GM10266 (cell line): ENCODE results near the gene CES3.
A peak's percentile ranks its signal among the peaks of the same experiment; 100 is the strongest.

Source experiments
- DNase-seq: peaks from one replicate; pipeline ENCODE4 v3.0.0; 2012; ENCODE audit errors: extremely low spot score
- TF ChIP-seq, protein P1 (sequence below): IDR thresholded peaks from 2 replicates; pipeline ENCODE4 v1.5.1; 2012; ENCODE audit warnings: mild to moderate bottlenecking, low read depth; ENCODE audit not compliant: control insufficient read depth, insufficient read depth; ENCODE audit errors: missing control alignments

CES3 gene

DNA sequence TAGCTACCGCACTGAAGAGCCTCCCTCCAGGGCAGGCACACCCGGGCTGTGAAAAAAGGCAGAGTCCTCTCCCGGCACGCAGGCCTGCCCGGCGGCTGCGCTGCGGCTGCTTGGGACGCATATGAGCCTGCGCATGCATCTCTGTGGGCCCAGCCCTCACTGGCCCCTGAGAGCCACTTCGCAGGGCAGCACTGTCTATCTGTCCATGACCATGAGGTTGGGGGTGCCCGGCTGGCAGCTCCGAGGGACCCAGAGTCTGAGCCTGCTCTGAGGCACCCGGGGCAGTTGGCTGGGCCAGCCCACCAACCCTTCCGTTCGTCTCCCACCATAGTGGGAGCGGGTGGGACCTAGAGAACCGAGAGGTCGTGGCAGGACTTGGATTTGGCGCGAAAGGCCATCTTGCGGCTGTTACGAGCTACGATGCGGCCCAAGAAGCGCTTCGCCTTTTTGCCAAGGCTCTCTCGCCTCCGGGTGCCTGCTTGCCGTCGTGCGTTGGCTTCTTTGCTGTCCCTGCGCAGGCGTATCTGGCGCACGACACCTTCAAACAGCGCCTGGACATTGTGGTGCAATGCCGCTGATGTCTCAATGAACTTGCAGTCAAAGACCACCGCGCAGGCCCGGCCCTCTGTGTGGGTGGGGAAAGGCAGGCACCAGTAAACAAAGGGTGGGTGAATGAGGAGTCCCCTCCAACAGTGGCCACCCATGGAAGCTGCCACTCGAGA lies 39.2 kb upstream of the CES3 start:
- DNase-seq, result no peak
- TF ChIP-seq, protein P1, sequence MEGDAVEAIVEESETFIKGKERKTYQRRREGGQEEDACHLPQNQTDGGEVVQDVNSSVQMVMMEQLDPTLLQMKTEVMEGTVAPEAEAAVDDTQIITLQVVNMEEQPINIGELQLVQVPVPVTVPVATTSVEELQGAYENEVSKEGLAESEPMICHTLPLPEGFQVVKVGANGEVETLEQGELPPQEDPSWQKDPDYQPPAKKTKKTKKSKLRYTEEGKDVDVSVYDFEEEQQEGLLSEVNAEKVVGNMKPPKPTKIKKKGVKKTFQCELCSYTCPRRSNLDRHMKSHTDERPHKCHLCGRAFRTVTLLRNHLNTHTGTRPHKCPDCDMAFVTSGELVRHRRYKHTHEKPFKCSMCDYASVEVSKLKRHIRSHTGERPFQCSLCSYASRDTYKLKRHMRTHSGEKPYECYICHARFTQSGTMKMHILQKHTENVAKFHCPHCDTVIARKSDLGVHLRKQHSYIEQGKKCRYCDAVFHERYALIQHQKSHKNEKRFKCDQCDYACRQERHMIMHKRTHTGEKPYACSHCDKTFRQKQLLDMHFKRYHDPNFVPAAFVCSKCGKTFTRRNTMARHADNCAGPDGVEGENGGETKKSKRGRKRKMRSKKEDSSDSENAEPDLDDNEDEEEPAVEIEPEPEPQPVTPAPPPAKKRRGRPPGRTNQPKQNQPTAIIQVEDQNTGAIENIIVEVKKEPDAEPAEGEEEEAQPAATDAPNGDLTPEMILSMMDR, result no peak

DNA sequence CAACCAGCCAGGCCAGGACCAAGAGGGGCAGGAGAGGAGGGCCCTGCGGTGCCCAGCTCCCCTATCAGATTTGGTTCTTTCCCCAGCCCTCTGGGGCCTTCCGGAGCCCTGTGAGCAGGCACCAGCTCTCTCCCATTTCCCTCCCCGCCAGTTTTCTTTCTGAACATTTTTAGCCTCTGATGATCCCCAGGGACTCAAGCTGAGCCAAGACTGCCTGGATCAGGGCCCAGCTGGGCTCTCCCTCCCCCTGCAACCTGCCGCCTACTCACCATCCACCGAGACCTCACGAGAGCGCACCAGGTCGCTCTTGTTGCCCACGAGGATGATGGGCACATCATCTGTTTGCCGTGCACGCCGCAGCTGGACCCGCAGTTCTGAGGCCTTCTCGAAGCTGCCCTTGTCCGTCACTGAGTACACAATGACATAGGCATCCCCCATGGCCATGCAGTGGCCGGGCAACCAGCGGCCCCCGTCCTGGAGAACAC lies 37.8 kb upstream of the CES3 start:
- DNase-seq, result peak; percentile 37
- TF ChIP-seq, protein P1, result no peak

DNA sequence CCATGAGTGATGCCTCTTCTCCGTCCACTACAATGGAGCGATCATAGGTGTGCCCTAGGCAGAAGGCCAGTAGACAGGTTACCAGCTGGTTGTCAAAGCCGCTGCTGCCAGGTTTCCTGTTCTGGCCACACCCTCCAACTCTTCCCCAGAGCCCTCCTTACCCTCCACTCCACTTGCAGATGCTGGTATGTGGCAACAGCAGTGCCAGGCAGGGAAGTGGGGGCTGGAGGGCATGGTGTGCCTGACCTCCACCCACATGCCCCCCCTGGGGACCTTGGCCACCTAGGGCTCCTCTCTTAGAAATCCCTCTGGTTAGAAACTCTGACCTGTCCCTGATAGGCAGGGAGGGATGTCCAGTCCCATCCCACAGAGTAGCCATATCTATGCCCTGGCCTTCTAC lies 37.2 kb upstream of the CES3 start:
- TF ChIP-seq, protein P1, result no peak
- DNase-seq, result no peak

DNA sequence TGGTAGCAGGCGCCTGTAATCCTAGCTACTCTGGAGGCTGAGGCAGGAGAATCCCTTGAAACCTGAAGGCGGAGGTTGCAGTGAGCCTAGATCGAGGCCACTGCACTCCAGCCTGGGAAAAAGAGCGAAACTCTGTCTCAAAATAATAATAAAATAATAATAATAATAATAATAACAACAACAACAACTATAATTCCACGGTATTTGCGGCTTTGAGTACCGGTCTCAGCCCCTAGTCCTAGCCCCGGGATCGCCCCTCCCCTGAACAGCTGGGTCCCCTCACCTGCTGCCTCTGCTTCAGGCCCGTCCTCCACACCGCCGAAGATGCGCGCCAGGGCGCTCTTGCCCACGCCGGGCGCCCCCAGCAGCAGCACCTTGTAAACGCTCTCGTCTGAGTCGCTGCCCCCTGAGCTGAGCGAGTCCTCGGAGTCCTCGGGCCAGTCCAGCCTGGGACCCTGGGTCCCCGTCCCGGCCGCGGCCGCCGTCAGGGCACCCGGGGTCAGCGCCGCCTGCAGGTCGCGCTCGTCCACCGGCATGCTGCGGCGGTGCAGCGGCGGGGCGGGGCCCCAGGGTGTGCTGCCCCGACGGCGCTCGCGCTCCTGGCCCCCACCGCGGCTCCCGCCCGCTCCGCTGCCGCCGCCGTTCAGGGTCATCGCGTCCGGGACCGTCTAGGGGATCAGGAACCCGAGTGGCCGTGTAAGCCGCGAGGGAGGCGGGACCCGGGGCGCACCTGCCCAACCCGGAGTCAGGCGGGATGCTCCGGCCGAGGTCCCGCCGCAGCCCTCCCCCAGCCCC lies 36.3 kb upstream of the CES3 start:
- TF ChIP-seq, protein P1, result peak; percentile 74
- DNase-seq, result peak; percentile 84

DNA sequence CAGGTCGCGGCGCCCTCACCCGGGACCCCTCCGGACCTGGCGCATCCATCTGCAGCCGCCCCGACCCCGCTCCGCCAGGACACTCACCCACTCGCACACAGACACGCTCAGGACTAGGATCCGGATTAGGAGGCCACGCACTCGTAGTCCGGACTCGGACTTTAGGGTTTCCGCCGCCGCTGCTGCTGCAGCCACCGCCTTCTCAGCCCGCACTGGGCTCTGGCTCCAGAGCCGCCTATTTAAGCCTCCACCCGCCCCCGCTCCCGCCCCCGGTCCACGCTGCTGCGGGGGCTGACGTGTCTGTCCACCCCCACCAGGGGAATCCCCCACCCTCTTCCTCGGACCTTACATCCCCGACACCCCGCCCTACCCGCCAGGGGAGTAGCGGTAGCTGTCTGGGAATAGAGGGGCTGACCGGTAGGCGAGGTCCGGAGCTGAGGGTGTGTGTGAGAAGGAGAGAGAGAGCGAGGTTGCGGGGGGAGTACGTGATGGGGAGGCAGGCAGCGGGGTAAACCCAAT lies 35.7 kb upstream of the CES3 start, which contains the start of gene RRAD:
Gene RRAD, minus strand, starts transcription at position 214 of the 519 bp plus-strand sequence. CDS start 356 bp downstream, outside the sequence.
- TF ChIP-seq, protein P1, result no peak
- peak; percentile 51 for DNase-seq

DNA sequence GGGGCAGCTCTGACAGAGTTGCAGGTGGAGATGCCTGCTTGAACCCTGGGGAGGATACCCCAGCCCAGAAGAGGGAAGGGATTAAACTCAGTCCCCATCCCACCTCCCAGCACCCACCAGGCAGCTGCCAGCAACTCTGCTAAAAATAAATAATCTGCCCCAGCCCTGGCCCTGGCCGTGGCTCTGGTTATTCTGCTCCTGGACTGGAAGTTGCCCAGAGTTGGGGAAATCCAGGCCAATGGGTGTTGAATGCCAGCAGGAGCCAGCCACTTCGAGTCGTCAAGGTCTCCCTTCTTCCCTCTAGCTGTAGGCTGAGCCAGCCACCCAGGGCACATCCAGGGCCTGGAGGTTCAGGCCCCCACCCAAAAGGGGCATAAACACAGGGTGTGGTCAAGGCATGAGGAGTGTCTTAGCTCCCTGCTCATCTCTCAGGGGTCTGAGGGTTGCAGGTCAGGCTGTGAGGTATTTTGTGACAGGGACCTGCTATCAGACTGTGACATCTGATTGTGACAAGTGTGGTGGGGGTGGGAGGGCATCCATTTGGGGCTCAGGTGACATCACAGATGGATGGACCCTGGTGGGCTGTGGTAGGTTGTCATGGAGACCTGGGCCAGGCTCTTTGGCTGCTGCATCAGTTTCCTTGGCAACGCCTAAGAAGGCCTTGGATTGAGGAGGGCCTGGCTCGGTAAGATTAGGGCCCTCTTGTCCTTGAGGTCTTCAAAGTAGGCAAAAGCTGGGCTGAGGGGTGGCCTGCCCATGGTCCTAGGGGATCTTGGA lies 34.7 kb upstream of the CES3 start:
- no peak for DNase-seq
- TF ChIP-seq, protein P1, result no peak
